Ascending aorta (tissue), 2 donors: Measurements from ENCODE around the gene AK5. TPM values are rescaled to one million over a fixed set of nuclear protein-coding genes. Genes with fewer than 3 reads are reported as not detected.
"Not testable (repeated sequence)": the region's sequence is repeated elsewhere in the genome, so short reads cannot be mapped to it uniquely, and the experiment has no call there.

Experiments
- DNase-seq, 2 donors: peaks; one replicate each; pipeline ENCODE4 v3.0.0-alpha.2; 2019; ENCODE audit warnings: low spot score in 2 of 2
- H3K27ac ChIP-seq, 2 donors: fragments of 200-600 bp; sonication (generic); one replicate each; pipeline ENCODE4 v1.5.1; 2016 to 2017; ENCODE audit warnings: mild to moderate bottlenecking in 1 of 2
- H3K27me3 ChIP-seq: fragments of 200-600 bp; sonication (generic); one replicate; pipeline ENCODE4 v1.5.1; 2017
- H3K36me3 ChIP-seq, 2 donors: fragments of 200-600 bp; sonication (generic); one replicate each; pipeline ENCODE4 v1.5.1; 2016
- H3K4me1 ChIP-seq, 2 donors: fragments of 200-600 bp; sonication (generic); one replicate each; pipeline ENCODE4 v1.5.1; 2016 to 2017; ENCODE audit warnings: mild to moderate bottlenecking in 1 of 2
- H3K4me3 ChIP-seq, 2 donors: fragments of 200-600 bp; sonication (generic); one replicate each; pipeline ENCODE4 v1.5.1; 2016 to 2017; ENCODE audit warnings: mild to moderate bottlenecking in 1 of 2
- H3K9me3 ChIP-seq, 2 donors: fragments of 200-600 bp; sonication (generic); one replicate each; pipeline ENCODE4 v1.5.1; 2016
- CTCF ChIP-seq, 3 experiments: fragments of 200-600 bp in 2 of 3; fragments of 450-650 bp in 1 of 3; sonication (generic) in 2 of 3; IDR thresholded peaks; one replicate each; pipeline ENCODE4 v1.5.1; 2016 to 2019; ENCODE audit warnings: antibody characterized with exemption in 3 of 3, mild to moderate bottlenecking in 1 of 3, moderate library complexity in 1 of 3
- intact Hi-C: fragments of 100-400 bp; cut with DNase I; formaldehyde crosslinking; loops from one replicate; pipeline ENCODE4 v1.15.1; 2023
- total RNA-seq: library from RNA; depleted of rRNA; stranded (reverse); fragments of >200 nt; gene quantifications from one replicate; pipeline ENCODE4 v1.1.0, GENCODE V29; 2016

AK5 gene
- total RNA-seq, 1 donor from 2014 or later, result not detected

GRCh38 chr1:77413541-77414335, 131.9 kb downstream of the AK5 start:
- intact Hi-C loops, result no loop called here
- no peaks in the 10 kb centered on the region for H3K9me3 ChIP-seq
- H3K27ac ChIP-seq, result no peak overlapping the region
- H3K4me1 ChIP-seq, result no peaks in the 10 kb centered on the region
- TF ChIP-seq CTCF (IDR thresholded peaks at IDR 0.05), result no peak
- no peak for DNase-seq
- H3K36me3 ChIP-seq, result no peaks in the 10 kb centered on the region
- H3K27me3 ChIP-seq, result no peaks in the 10 kb centered on the region
- H3K4me3 ChIP-seq, result no peak overlapping the region

GRCh38 chr1:77415579-77415978, 133.8 kb downstream of the AK5 start:
- no peak for TF ChIP-seq CTCF (IDR thresholded peaks at IDR 0.05)
- Histone ChIP-seq H3K36me3 (no peaks in the 10 kb centered on the region), H3K9me3 (no peaks in the 10 kb centered on the region), H3K4me1 (peaks cover 0 to under 1% of the 10 kb centered on the region in 2 donors), H3K4me3 (no peak overlapping the region), H3K27me3 (no peaks in the 10 kb centered on the region), H3K27ac (no peak overlapping the region)
- intact Hi-C loops, result no loop called here
- DNase-seq, result no peak

GRCh38 chr1:77416692-77417450, 135.1 kb downstream of the AK5 start:
- Histone ChIP-seq H3K4me3 (no peak overlapping the region), H3K9me3 (no peaks in the 10 kb centered on the region), H3K36me3 (no peaks in the 10 kb centered on the region), H3K4me1 (peaks cover 0 to 4% of the 10 kb centered on the region in 2 donors), H3K27me3 (no peaks in the 10 kb centered on the region), H3K27ac (no peak overlapping the region)
- intact Hi-C loops, result no loop called here
- DNase-seq, result no peak
- TF ChIP-seq CTCF (IDR thresholded peaks at IDR 0.05), result no peak

GRCh38 chr1:77418055-77418454, 136.2 kb downstream of the AK5 start:
- H3K27ac ChIP-seq, H3K27me3 ChIP-seq, H3K9me3 ChIP-seq, H3K4me1 ChIP-seq, H3K4me3 ChIP-seq, intact Hi-C loops, DNase-seq, H3K36me3 ChIP-seq: not testable (repeated sequence)

GRCh38 chr1:77421504-77422233, 139.8 kb downstream of the AK5 start:
- Histone ChIP-seq H3K36me3 (no peaks in the 10 kb centered on the region), H3K4me3 (no peak overlapping the region), H3K27ac (no peak overlapping the region), H3K9me3 (no peaks in the 10 kb centered on the region), H3K27me3 (no peaks in the 10 kb centered on the region), H3K4me1 (peaks cover 0 to 4% of the 10 kb centered on the region in 2 donors)
- DNase-seq, result no peak
- no peak for TF ChIP-seq CTCF (IDR thresholded peaks at IDR 0.05)
- intact Hi-C loops, result no loop called here
